Heart right ventricle (tissue), 16 donors: ENCODE data around the gene MICALL2. TPM values are rescaled to one million over a fixed set of nuclear protein-coding genes. Genes with fewer than 3 reads are reported as not detected.
A peak's percentile ranks its signal among the peaks of the same experiment; 100 is the strongest.

Source experiments
- ATAC-seq, 8 donors: fragments of 200-7000 bp; cut with Tn5 transposase; one replicate each; pipeline ENCODE4 v1.9.1; 2020; ENCODE audit warnings: mild to moderate bottlenecking in 8 of 8, moderate library complexity in 8 of 8, moderate number of reproducible peaks in 1 of 8
- DNase-seq, 2 donors: peaks; one replicate each; pipeline ENCODE4 v3.0.0-alpha.2; 2020
- H3K27ac ChIP-seq, 10 donors: fragments of 200-600 bp; sonication (generic) in 2 of 10; one replicate each; pipeline versions ENCODE4 v1.5.0 to v1.8.0; 2020 to 2022; ENCODE audit warnings: mild to moderate bottlenecking in 3 of 10
- H3K27me3 ChIP-seq, 7 donors: fragments of 200-600 bp; one replicate each; pipeline ENCODE4 v1.8.0; 2021 to 2022; ENCODE audit warnings: mild to moderate bottlenecking in 2 of 7
- H3K36me3 ChIP-seq, 9 donors: fragments of 200-600 bp; sonication (generic) in 1 of 9; one replicate each; pipeline versions ENCODE4 v1.5.0 to v1.8.0; 2020 to 2022; ENCODE audit warnings: mild to moderate bottlenecking in 2 of 9
- H3K4me1 ChIP-seq, 9 donors: fragments of 200-600 bp; sonication (generic) in 1 of 9; one replicate each; pipeline versions ENCODE4 v1.5.0 to v1.8.0; 2020 to 2022; ENCODE audit warnings: mild to moderate bottlenecking in 4 of 9
- H3K4me3 ChIP-seq, 10 donors: fragments of 200-600 bp; sonication (generic) in 2 of 10; one replicate each; pipeline versions ENCODE4 v1.5.0 to v1.8.0; 2020 to 2022; ENCODE audit warnings: mild to moderate bottlenecking in 7 of 10, moderate library complexity in 2 of 10
- H3K9me3 ChIP-seq, 11 donors: fragments of 200-600 bp in 10 of 11; sonication (generic) in 2 of 11; one replicate each; pipeline versions ENCODE4 v1.5.0 to v1.8.0; 2013 to 2022; ENCODE audit warnings: mild to moderate bottlenecking in 2 of 11, control low read depth in 1 of 11, moderate library complexity in 1 of 11
- WGBS, 2 donors: extraction: QIAGEN DNeasy Blood & Tissue Kit; methylation state at CpG; one replicate each; pipeline ENCODE4 v1.1.7; 2013; ENCODE audit warnings: inconsistent platforms in 1 of 2; 5-methylcytosine and 5-hydroxymethylcytosine counted together
- intact Hi-C, 10 donors: fragments of 100-400 bp; cut with DNase I; formaldehyde crosslinking; loops; one replicate each; pipeline versions ENCODE4 v1.11.1 to v1.14.2; 2022
- polyA plus RNA-seq, 2 donors: library from polyadenylated mRNA; stranded (reverse); fragments of 200-250 nt; gene quantifications; one replicate each; pipeline ENCODE4 v1.2.3, GENCODE V29; 2013
- total RNA-seq, 10 donors: library from RNA; stranded (reverse); fragmentation: NEBNext Ultra II Directional in 3 of 10; extraction: Animal tissue kit (Norgen Biotek cat#: 25700) in 3 of 10; gene quantifications; one replicate each; pipeline versions ENCODE4 v1.2.1 to v1.2.4, GENCODE V29; 2021 to 2023
- TF ChIP-seq, protein P1 (sequence below), 9 donors: fragments of 200-600 bp; sonication (generic) in 2 of 9; IDR thresholded peaks; one replicate each; pipeline versions ENCODE4 v1.5.0 to v1.8.0; 2021 to 2022; ENCODE audit warnings: antibody characterized with exemption in 9 of 9, mild to moderate bottlenecking in 5 of 9, moderate library complexity in 1 of 9
- donor health status: Arrhythmogenic right ventricular cardiomyopathy.
- donor health status: ischemic (EF 13 %, LVEDD 7.1; RV severe dilation, severe dysfunction).
- donor health status: healthy with polysubstance abuse.
- donor health status: DM: no; HTN: yes; CAD: no.
- donor health status: DM: no; HTN: no; CAD: no.
- donor health status: ischemic (EF 25% LVEDD 6.9; RV normal size, moderate dysfunction).
- donor health status: ischemic (EF 25% LVEDD 5.7; RV mildly dilated, moderate dysfunction).
- donor health status: healthy.
- donor health status: DM: yes; HTN: yes; CAD: no.
- donor health status: Ischemic cardiomyopathy.
- donor health status: ischemic (EF 35%, LVEDD 5.7; RV mildly dilated, moderate dysfunction).
- donor health status: nonischemic (EF 11% LVEDD 7.7; RV severe dilation, severe dysfunction).
- donor health status: DM: yes; HTN: yes; CAD: no.
- donor health status: PGD.
- donor health status: ischemic (EF 29% LVEDD 5.4; RV normal size, mild dysfunction).
- donor health status: nonischemic (EF 23%, LVEDD 6.1; RV moderate dilation, normal function).

Gene MICALL2
- total and polyA plus RNA-seq, 12 donors = 4.6 to 38.3 (median 8.7) TPM

DNA sequence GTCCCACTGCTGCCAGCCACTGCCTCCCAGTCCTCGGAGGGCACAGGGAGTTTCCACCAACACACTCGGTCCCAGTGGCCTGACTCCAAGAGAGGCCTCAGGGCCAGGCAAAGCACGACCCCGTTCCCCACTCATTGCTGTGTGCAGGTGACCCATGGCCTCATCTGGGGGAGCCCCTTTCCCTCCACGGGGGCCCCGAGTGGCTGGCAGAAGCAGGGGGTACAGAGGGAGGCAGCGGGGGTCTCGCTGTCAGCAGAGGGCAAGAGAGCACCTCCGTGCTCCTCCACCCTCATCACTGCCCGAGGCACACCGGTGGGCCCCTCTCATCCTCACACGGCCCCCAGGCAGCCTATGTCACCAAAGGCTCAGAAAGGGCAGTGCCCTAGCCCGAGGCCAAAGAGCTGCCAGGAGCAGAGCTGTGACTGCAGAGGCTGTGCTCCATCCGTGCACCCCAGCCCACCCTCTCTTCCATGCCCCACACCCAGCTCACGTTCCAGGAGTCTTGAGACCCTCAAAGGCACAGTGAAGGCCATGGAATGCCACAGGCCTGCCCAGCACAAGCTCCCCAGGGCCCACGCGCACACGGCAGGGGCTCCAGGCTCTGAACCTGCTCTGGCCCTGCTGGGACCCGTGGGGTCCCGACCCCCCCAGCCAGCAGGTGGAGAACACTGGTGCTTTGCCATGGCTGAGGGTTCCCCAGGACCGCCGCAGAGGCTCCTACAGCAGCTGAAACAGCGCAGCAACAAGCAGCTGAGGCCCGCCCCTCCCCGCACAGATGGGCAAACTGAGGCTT is 25.9 kb downstream of the MICALL2 start:
- peak in 2 of 8 donors; percentile 5 to 8 for ATAC-seq
- Histone ChIP-seq H3K9me3 (no peaks in the 10 kb centered on the region), H3K27me3 (peaks cover 5 to 39% (median 34%) of the 10 kb centered on the region in 7 donors), H3K4me1 (peaks cover 0 to 8% (median 0%) of the 10 kb centered on the region in 9 donors), H3K27ac (no peak overlapping the region), H3K4me3 (no peak overlapping the region), H3K36me3 (peaks cover 0 to 29% (median 0%) of the 10 kb centered on the region in 9 donors)
- DNase-seq = no peak
- TF ChIP-seq, protein P1, sequence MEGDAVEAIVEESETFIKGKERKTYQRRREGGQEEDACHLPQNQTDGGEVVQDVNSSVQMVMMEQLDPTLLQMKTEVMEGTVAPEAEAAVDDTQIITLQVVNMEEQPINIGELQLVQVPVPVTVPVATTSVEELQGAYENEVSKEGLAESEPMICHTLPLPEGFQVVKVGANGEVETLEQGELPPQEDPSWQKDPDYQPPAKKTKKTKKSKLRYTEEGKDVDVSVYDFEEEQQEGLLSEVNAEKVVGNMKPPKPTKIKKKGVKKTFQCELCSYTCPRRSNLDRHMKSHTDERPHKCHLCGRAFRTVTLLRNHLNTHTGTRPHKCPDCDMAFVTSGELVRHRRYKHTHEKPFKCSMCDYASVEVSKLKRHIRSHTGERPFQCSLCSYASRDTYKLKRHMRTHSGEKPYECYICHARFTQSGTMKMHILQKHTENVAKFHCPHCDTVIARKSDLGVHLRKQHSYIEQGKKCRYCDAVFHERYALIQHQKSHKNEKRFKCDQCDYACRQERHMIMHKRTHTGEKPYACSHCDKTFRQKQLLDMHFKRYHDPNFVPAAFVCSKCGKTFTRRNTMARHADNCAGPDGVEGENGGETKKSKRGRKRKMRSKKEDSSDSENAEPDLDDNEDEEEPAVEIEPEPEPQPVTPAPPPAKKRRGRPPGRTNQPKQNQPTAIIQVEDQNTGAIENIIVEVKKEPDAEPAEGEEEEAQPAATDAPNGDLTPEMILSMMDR (IDR thresholded peaks at IDR 0.05) = no peak
- WGBS, 2 donors = 80 to 84% methylated on average over 25 of the region's 25 CpGs
- intact Hi-C loops = loop anchor here in 7 of 10 donors (2.0 to 10.0 kb wide), 5 partner anchors 39 to 239 kb away; no protein-coding TSS in a partner anchor

DNA sequence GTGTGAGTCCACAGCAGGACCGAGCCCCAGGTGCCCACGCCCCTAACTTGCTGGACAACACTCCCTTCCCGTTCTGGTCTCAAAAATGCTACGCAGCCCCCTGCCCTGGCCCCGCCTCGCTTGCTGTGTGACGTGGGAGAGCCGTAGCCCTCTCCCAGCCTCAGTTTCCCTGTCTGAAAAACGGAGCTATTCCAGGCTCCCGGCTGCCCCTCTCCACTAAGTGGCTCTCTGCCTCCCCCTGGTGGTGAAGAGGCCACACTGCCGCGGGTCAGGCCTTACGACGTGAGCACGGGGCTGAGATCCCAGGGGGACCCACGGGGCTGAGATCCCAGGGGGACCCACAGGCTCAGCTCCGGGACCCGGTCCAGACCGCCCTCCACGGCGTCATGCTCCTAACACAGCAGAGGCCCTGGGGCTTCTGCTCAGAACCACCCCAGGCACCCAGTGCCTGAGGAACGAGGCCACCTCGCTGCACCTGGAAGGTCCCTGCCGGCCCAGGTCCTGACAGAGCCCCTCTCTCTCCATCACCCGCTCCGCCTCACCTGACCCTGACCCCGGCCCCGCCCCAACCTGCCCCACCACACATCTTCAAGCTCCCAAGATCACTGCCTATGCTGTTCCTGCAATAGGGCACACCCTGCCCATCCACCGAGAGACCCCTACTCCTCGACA is 26.7 kb downstream of the MICALL2 start:
- Histone ChIP-seq H3K4me1 (peaks cover 0 to 8% (median 0%) of the 10 kb centered on the region in 9 donors), H3K27ac (no peak overlapping the region), H3K36me3 (peaks cover 0 to 22% (median 0%) of the 10 kb centered on the region in 9 donors), H3K27me3 (peaks cover 5 to 41% (median 34%) of the 10 kb centered on the region in 7 donors), H3K9me3 (no peaks in the 10 kb centered on the region), H3K4me3 (no peak overlapping the region)
- intact Hi-C loops = loop anchor here in 8 of 10 donors (1.0 to 10.0 kb wide), 6 partner anchors 40 to 238 kb away; no protein-coding TSS in a partner anchor
- ATAC-seq (peak; percentile 48 to 83 (median 65)), DNase-seq (peak; percentile 65 to 78)
- 21 to 22% methylated on average over 30 of the region's 30 CpGs for WGBS, 2 donors
- TF ChIP-seq, protein P1 (IDR thresholded peaks at IDR 0.05) = peak; percentile 87 to 99 (median 97)

DNA sequence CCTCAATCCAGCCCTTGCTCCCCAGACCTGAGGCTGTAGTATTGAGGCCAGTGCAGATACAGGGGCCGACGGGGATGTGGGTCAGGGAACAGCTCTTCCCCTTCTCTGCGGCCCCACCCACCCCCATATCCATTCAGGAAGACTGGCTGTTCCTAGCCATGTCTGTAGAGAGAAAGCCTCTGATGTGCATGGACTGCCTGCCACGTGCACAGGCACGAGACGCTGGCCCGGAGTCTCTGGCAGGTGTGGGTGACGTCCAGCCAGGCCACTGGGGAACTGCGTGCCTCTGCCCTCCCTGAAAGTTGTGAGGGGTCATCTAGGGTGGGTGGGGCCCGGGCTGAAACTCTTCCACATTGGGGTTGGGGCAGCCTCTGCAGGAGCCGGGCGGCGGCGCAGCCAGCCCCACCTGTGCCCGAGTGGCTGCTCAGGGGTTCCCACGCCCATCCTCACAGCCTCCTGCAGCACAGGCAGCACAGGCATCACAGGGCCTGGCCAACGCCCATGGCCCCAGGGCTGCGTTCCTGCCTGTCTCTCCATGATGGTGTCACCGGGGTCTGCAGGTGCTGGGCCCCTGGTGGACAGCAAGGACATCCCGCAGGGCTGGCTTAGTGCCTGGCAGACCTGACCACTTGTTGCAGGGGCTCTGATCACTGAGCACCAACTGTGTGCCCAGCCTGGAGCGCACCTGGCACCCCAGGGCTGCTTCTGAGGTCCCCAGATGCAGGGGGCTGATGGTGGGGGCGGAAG is 27.5 kb downstream of the MICALL2 start:
- 43 to 45% methylated on average over 22 of the region's 22 CpGs for WGBS, 2 donors
- DNase-seq = no peak
- intact Hi-C loops = loop anchor here in 8 of 10 donors (1.0 to 10.0 kb wide), 6 partner anchors 40 to 237 kb away; no protein-coding TSS in a partner anchor
- peaks cover 5 to 46% (median 34%) of the 10 kb centered on the region in 7 donors for H3K27me3 ChIP-seq
- H3K27ac ChIP-seq = no peak overlapping the region
- ATAC-seq = peak in 4 of 8 donors; percentile 5 to 10 (median 7)
- no peaks in the 10 kb centered on the region for H3K9me3 ChIP-seq
- peaks cover 0 to 8% (median 0%) of the 10 kb centered on the region in 9 donors for H3K4me1 ChIP-seq
- peaks cover 0 to 14% (median 0%) of the 10 kb centered on the region in 9 donors for H3K36me3 ChIP-seq
- TF ChIP-seq, protein P1 (IDR thresholded peaks at IDR 0.05) = no peak
- H3K4me3 ChIP-seq = no peak overlapping the region
